H9 (cell line): ENCODE results near the gene SETD3. TPM values are rescaled to one million over a fixed set of nuclear protein-coding genes. Genes with fewer than 3 reads are reported as not detected.

Experiments
- DNase-seq: peaks from one replicate; pipeline ENCODE4 v3.0.0-alpha.2; 2017
- H2AFZ ChIP-seq: one replicate; pipeline ENCODE4 v1.6.1; 2013; ENCODE audit warnings: mild to moderate bottlenecking, low read length, control low read depth, moderate library complexity
- H2AK5ac ChIP-seq: 2 replicates; pipeline ENCODE4 v1.6.1; 2013; ENCODE audit warnings: low read length, control low read depth, mixed read lengths; ENCODE audit not compliant: insufficient read length
- H2BK120ac ChIP-seq: one replicate; pipeline ENCODE4 v1.6.1; 2013; ENCODE audit warnings: low read depth, mild to moderate bottlenecking, low read length, control low read depth, inconsistent platforms; ENCODE audit not compliant: poor library complexity, severe bottlenecking
- H2BK12ac ChIP-seq: 2 replicates; pipeline ENCODE4 v1.6.1; 2013; ENCODE audit warnings: low read length, control low read depth, mixed read lengths, low read depth; ENCODE audit not compliant: insufficient read length
- H2BK15ac ChIP-seq: 2 replicates; pipeline ENCODE4 v1.6.1; 2013; ENCODE audit warnings: low read depth, low read length, control low read depth
- H2BK20ac ChIP-seq: one replicate; pipeline ENCODE4 v1.6.1; 2013; ENCODE audit warnings: low read depth, mild to moderate bottlenecking, low read length, control low read depth, inconsistent platforms; ENCODE audit not compliant: poor library complexity, severe bottlenecking
- H2BK5ac ChIP-seq: 2 replicates; pipeline ENCODE4 v1.6.1; 2013; ENCODE audit warnings: low read length, control low read depth, mixed read lengths; ENCODE audit not compliant: insufficient read length
- H3K14ac ChIP-seq: 2 replicates; pipeline ENCODE4 v1.6.1; 2013; ENCODE audit warnings: low read length, control low read depth; ENCODE audit not compliant: insufficient read depth
- H3K18ac ChIP-seq: 2 replicates; pipeline ENCODE4 v1.6.1; 2013; ENCODE audit warnings: low read depth, mild to moderate bottlenecking, mixed read lengths, low read length, control low read depth; ENCODE audit not compliant: insufficient read length
- H3K23ac ChIP-seq: 2 replicates; pipeline ENCODE4 v1.6.1; 2013; ENCODE audit warnings: low read length, control low read depth, mixed read lengths, low read depth; ENCODE audit not compliant: insufficient read length
- H3K23me2 ChIP-seq: 2 replicates; pipeline ENCODE4 v1.6.1; 2013; ENCODE audit warnings: low read depth, mild to moderate bottlenecking, mixed read lengths, low read length, control low read depth; ENCODE audit not compliant: insufficient read length, poor library complexity, severe bottlenecking
- H3K27ac ChIP-seq: 2 replicates; pipeline ENCODE4 v1.5.1; 2013; ENCODE audit warnings: low read length, control low read depth, mixed read lengths, low read depth; ENCODE audit not compliant: insufficient read length
- H3K27me3 ChIP-seq: 2 replicates; pipeline ENCODE4 v1.6.1; 2013; ENCODE audit warnings: low read length, control low read depth, inconsistent platforms; ENCODE audit not compliant: insufficient read depth
- H3K4ac ChIP-seq: 2 replicates; pipeline ENCODE4 v1.6.1; 2013; ENCODE audit warnings: low read depth, mild to moderate bottlenecking, control low read depth, inconsistent platforms, low read length, moderate library complexity
- H3K4me1 ChIP-seq: 2 replicates; pipeline ENCODE4 v1.6.1; 2013; ENCODE audit warnings: low read length, control low read depth, inconsistent platforms; ENCODE audit not compliant: insufficient read depth
- H3K4me2 ChIP-seq: 2 replicates; pipeline ENCODE4 v1.6.1; 2013; ENCODE audit warnings: low read length, control low read depth, mixed read lengths; ENCODE audit not compliant: insufficient read length, insufficient read depth
- H3K56ac ChIP-seq: 2 replicates; pipeline ENCODE4 v1.6.1; 2013; ENCODE audit warnings: low read depth, mild to moderate bottlenecking, mixed read lengths, low read length, control low read depth; ENCODE audit not compliant: insufficient read length
- H3K79me1 ChIP-seq: 2 replicates; pipeline ENCODE4 v1.6.1; 2013; ENCODE audit warnings: low read depth, mild to moderate bottlenecking, moderate library complexity, low read length, control low read depth, inconsistent platforms; ENCODE audit not compliant: insufficient read depth, poor library complexity, severe bottlenecking
- H3K79me2 ChIP-seq: 2 replicates; pipeline ENCODE4 v1.6.1; 2013; ENCODE audit warnings: low read length, control low read depth, inconsistent platforms; ENCODE audit not compliant: insufficient read depth
- H3K9ac ChIP-seq: 2 replicates; pipeline ENCODE4 v1.6.1; 2013; ENCODE audit warnings: low read length, control low read depth, mixed read lengths; ENCODE audit not compliant: insufficient read length; ENCODE audit errors: extremely low read depth
- H3K9me3 ChIP-seq: one replicate; pipeline ENCODE4 v1.6.1; 2013; ENCODE audit warnings: low read depth, low read length, inconsistent platforms; ENCODE audit not compliant: control insufficient read depth
- H3T11ph ChIP-seq: one replicate; pipeline ENCODE4 v1.6.1; 2013; ENCODE audit warnings: mild to moderate bottlenecking, low read length, control low read depth, inconsistent platforms
- H4K20me1 ChIP-seq: one replicate; pipeline ENCODE4 v1.6.1; 2013; ENCODE audit not compliant: control insufficient read depth, insufficient read length, insufficient read depth
- H4K5ac ChIP-seq: 2 replicates; pipeline ENCODE4 v1.6.1; 2013; ENCODE audit warnings: low read depth, mild to moderate bottlenecking, mixed read lengths, low read length, control low read depth; ENCODE audit not compliant: insufficient read length
- H4K8ac ChIP-seq: replicated peaks from 2 replicates; pipeline ENCODE4 v1.6.1; 2013; ENCODE audit warnings: low read length, control low read depth, mixed read lengths, low read depth; ENCODE audit not compliant: insufficient read length
- H4K91ac ChIP-seq: 2 replicates; pipeline ENCODE4 v1.6.1; 2013; ENCODE audit warnings: low read depth, mild to moderate bottlenecking, moderate library complexity, mixed read lengths, low read length, control low read depth; ENCODE audit not compliant: insufficient read length
- H3K27ac Mint-ChIP-seq, 3 experiments: 2 replicates in 2 of 3; 3 replicates in 1 of 3; pipeline ENCODE4 v1.8.0; 2020 to 2021; ENCODE audit warnings: mixed read lengths in 3 of 3, mild to moderate bottlenecking in 1 of 3, moderate library complexity in 1 of 3
- H3K27me3 Mint-ChIP-seq: 2 replicates; pipeline ENCODE4 v1.8.0; 2021; ENCODE audit warnings: low read depth, mild to moderate bottlenecking, moderate library complexity, mixed read lengths
- H3K36me3 Mint-ChIP-seq, 3 experiments: 2 replicates in 2 of 3; 3 replicates in 1 of 3; pipeline ENCODE4 v1.8.0; 2020 to 2021; ENCODE audit warnings: low read depth in 3 of 3, mixed read lengths in 3 of 3; ENCODE audit not compliant: insufficient read depth in 1 of 3
- H3K4me1 Mint-ChIP-seq, 2 experiments: 2 replicates each; pipeline ENCODE4 v1.8.0; 2020; ENCODE audit warnings: mixed read lengths in 2 of 2
- H3K4me3 Mint-ChIP-seq, 2 experiments: 2 replicates in 1 of 2; 3 replicates in 1 of 2; pipeline ENCODE4 v1.8.0; 2020 to 2021; ENCODE audit warnings: mild to moderate bottlenecking in 2 of 2, mixed read lengths in 2 of 2, moderate library complexity in 1 of 2
- H3K9me3 Mint-ChIP-seq, 2 experiments: 2 replicates in 1 of 2; 3 replicates in 1 of 2; pipeline ENCODE4 v1.8.0; 2020; ENCODE audit warnings: mild to moderate bottlenecking in 2 of 2, mixed read lengths in 2 of 2, moderate library complexity in 1 of 2
- WGBS: extraction: QIAGEN DNeasy Blood & Tissue Kit; methylation state at CpG from one replicate; pipeline ENCODE4 v1.1.7; 2013; ENCODE audit warnings: missing lambda C conversion rate, low lambda C conversion rate, mixed read lengths; ENCODE audit not compliant: insufficient read length; ENCODE audit errors: extremely low coverage; 5-methylcytosine and 5-hydroxymethylcytosine counted together
- total RNA-seq: library from RNA; stranded (reverse); gene quantifications from 2 replicates; pipeline ENCODE4 v1.2.1, GENCODE V29; 2021
- TF ChIP-seq, protein P1 (sequence below): fragments of 200-600 bp; sonication (generic); conservative IDR thresholded peaks from 3 replicates; pipeline ENCODE4 v1.8.0; 2021; ENCODE audit warnings: antibody characterized with exemption, mild to moderate bottlenecking

Gene SETD3
- total RNA-seq, 1 experiment from 2014 or later, result 56.7 TPM

DNA sequence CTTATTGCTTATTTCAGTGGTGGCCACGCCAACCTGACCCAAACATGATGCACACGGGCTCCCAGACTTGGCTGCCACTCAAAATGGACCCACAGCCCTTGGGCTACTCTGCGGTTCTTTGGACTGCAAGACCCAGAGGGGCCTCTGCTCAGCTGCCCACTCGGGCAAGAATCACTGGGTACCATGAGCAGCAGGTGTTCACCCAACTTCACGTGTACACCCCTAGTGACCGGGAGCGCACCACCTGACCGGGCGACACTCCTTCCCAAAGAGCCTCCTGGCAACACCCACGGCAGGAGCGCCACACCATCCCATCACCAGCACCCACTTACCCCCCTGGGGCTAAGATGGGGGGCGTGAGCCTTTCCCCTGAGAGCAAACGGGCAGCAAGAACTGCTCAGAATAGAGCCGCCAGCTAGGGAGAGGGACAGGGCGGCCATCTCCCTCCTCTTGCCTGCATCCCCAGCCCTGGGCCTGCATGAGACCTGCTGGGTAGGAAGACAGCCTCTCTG, 32.6 kb upstream of the SETD3 start:
- Mint-ChIP-seq H3K27ac (peak overlapping the region in 1 of 3 experiments; percentile 68; a peak in 1 of 7 replicates), H3K9me3 (no peaks in the 10 kb centered on the region), H3K36me3 (peaks cover 8 to 28% (median 18%) of the 10 kb centered on the region in 3 experiments; a peak in 6 of 7 replicates), H3K27me3 (no peaks in the 10 kb centered on the region), H3K4me3 (no peak overlapping the region), H3K4me1 (peaks cover 4 to 12% of the 10 kb centered on the region in 2 experiments)
- no peak overlapping the region for H4K8ac ChIP-seq
- H3K4me2 ChIP-seq, result no peak overlapping the region
- no peak overlapping the region for H2BK20ac ChIP-seq
- no peak overlapping the region for H3K18ac ChIP-seq
- no peak overlapping the region for H4K5ac ChIP-seq
- no peak overlapping the region for H2BK15ac ChIP-seq
- no peak overlapping the region for H3K9ac ChIP-seq
- no peak overlapping the region for H2BK120ac ChIP-seq
- no peak overlapping the region for H3T11ph ChIP-seq
- no peak overlapping the region for H2AK5ac ChIP-seq
- no peak overlapping the region for H3K23ac ChIP-seq
- no peak overlapping the region for H2BK12ac ChIP-seq
- no peak overlapping the region for H3K14ac ChIP-seq
- H3K23me2 ChIP-seq, result no peaks in the 10 kb centered on the region
- no peak overlapping the region for H2BK5ac ChIP-seq
- TF ChIP-seq, protein P1, sequence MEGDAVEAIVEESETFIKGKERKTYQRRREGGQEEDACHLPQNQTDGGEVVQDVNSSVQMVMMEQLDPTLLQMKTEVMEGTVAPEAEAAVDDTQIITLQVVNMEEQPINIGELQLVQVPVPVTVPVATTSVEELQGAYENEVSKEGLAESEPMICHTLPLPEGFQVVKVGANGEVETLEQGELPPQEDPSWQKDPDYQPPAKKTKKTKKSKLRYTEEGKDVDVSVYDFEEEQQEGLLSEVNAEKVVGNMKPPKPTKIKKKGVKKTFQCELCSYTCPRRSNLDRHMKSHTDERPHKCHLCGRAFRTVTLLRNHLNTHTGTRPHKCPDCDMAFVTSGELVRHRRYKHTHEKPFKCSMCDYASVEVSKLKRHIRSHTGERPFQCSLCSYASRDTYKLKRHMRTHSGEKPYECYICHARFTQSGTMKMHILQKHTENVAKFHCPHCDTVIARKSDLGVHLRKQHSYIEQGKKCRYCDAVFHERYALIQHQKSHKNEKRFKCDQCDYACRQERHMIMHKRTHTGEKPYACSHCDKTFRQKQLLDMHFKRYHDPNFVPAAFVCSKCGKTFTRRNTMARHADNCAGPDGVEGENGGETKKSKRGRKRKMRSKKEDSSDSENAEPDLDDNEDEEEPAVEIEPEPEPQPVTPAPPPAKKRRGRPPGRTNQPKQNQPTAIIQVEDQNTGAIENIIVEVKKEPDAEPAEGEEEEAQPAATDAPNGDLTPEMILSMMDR, result no peak
- no peak overlapping the region for H3K56ac ChIP-seq
- H3K27me3 ChIP-seq, result no peaks in the 10 kb centered on the region
- H3K27ac ChIP-seq, result no peak overlapping the region
- H3K9me3 ChIP-seq, result no peaks in the 10 kb centered on the region
- no CpG with 5 or more reads among the region's 15 CpGs for WGBS
- no peak overlapping the region for H2AFZ ChIP-seq
- peaks cover 2% of the 10 kb centered on the region for H4K20me1 ChIP-seq
- no peaks in the 10 kb centered on the region for H3K4me1 ChIP-seq
- H3K79me2 ChIP-seq, result no peaks in the 10 kb centered on the region
- DNase-seq, result no peak
- H3K79me1 ChIP-seq, result no peaks in the 10 kb centered on the region
- no peak overlapping the region for H3K4ac ChIP-seq
- H4K91ac ChIP-seq, result no peak overlapping the region
